CD14-positive monocyte (primary cell): Measurements from ENCODE around the gene ARHGEF33. TPM values are rescaled to one million over a fixed set of nuclear protein-coding genes. Genes with fewer than 3 reads are reported as not detected.

Source experiments
- DNase-seq, 3 donors: peaks; one replicate each; pipeline ENCODE4 v3.0.0-alpha.2; 2011 to 2022
- H2AFZ ChIP-seq: 2 replicates; pipeline ENCODE4 v1.6.0; 2012; ENCODE audit warnings: mild to moderate bottlenecking, low read depth, low read length, inconsistent platforms; ENCODE audit not compliant: insufficient read depth, poor library complexity, severe bottlenecking
- H3K27ac ChIP-seq, 2 donors: 1 replicate in 1 of 2; 2 replicates in 1 of 2; pipeline ENCODE4 v1.5.1; 2012 to 2013; ENCODE audit warnings: low read length in 2 of 2, control low read depth in 1 of 2, inconsistent platforms in 1 of 2, low read depth in 1 of 2, mild to moderate bottlenecking in 1 of 2
- H3K27me3 ChIP-seq, 2 donors: one replicate each; pipeline versions ENCODE4 v1.6.0 to v1.6.1; 2011 to 2013; ENCODE audit warnings: low read length in 2 of 2; ENCODE audit not compliant: control insufficient read depth in 2 of 2, insufficient read depth in 2 of 2
- H3K36me3 ChIP-seq, 2 donors: replicated peaks in 1 of 2; 1 replicate in 1 of 2; 2 replicates in 1 of 2; pipeline versions ENCODE4 v1.5.1 to v1.6.1; 2012 to 2013; ENCODE audit warnings: low read length in 2 of 2, control low read depth in 1 of 2, inconsistent platforms in 1 of 2, mild to moderate bottlenecking in 1 of 2; ENCODE audit not compliant: insufficient read depth in 2 of 2, control insufficient read depth in 1 of 2
- H3K4me1 ChIP-seq, 2 donors: 1 replicate in 1 of 2; 2 replicates in 1 of 2; pipeline versions ENCODE4 v1.5.1 to v1.6.1; 2012 to 2013; ENCODE audit warnings: low read length in 2 of 2, control low read depth in 1 of 2, inconsistent platforms in 1 of 2, mild to moderate bottlenecking in 1 of 2, moderate library complexity in 1 of 2; ENCODE audit not compliant: insufficient read depth in 2 of 2, control insufficient read depth in 1 of 2
- H3K4me2 ChIP-seq: replicated peaks from 2 replicates; pipeline ENCODE3; 2012; ENCODE audit warnings: low read length, moderate library complexity, mild to moderate bottlenecking; ENCODE audit not compliant: poor library complexity, severe bottlenecking; ENCODE audit errors: extremely low read depth
- H3K4me3 ChIP-seq, 3 experiments: fragments of 200-600 bp in 1 of 3; sonication (generic) in 1 of 3; replicated peaks in 1 of 3; 1 replicate in 2 of 3; 2 replicates in 1 of 3; pipeline ENCODE4 v1.5.1; 2011 to 2013; ENCODE audit warnings: low read length in 3 of 3, mild to moderate bottlenecking in 3 of 3, control low read depth in 2 of 3, low read depth in 2 of 3, inconsistent platforms in 1 of 3, moderate library complexity in 1 of 3
- H3K79me2 ChIP-seq: 2 replicates; pipeline ENCODE4 v1.6.0; 2012; ENCODE audit warnings: mild to moderate bottlenecking, control low read depth, inconsistent platforms, low read length, moderate library complexity; ENCODE audit not compliant: insufficient read depth
- H3K9ac ChIP-seq: 2 replicates; pipeline ENCODE4 v1.6.0; 2017; ENCODE audit warnings: low read length, mild to moderate bottlenecking; ENCODE audit not compliant: insufficient read depth, poor library complexity, severe bottlenecking
- H3K9me3 ChIP-seq, 2 donors: replicated peaks in 1 of 2; 1 replicate in 1 of 2; 2 replicates in 1 of 2; pipeline versions ENCODE4 v1.5.1 to v1.6.1; 2012 to 2013; ENCODE audit warnings: low read length in 2 of 2, control low read depth in 1 of 2; ENCODE audit not compliant: control insufficient read depth in 1 of 2, insufficient read depth in 1 of 2
- H4K20me1 ChIP-seq: 2 replicates; pipeline ENCODE4 v1.6.0; 2012; ENCODE audit warnings: mild to moderate bottlenecking, low read length, control low read depth, moderate library complexity; ENCODE audit not compliant: insufficient read depth
- H3K27ac Mint-ChIP-seq, 7 donors: one replicate each; pipeline ENCODE4 v1.8.0; 2020; ENCODE audit warnings: mild to moderate bottlenecking in 7 of 7, mixed read lengths in 7 of 7, moderate library complexity in 6 of 7, inconsistent platforms in 2 of 7
- H3K27me3 Mint-ChIP-seq, 3 donors: one replicate each; pipeline ENCODE4 v1.8.0; 2021 to 2022; ENCODE audit warnings: low read depth in 3 of 3, mild to moderate bottlenecking in 3 of 3, mixed read lengths in 3 of 3, moderate library complexity in 3 of 3, inconsistent platforms in 1 of 3
- H3K36me3 Mint-ChIP-seq, 2 donors: one replicate each; pipeline ENCODE4 v1.8.0; 2020; ENCODE audit warnings: mixed read lengths in 2 of 2, inconsistent platforms in 1 of 2, mild to moderate bottlenecking in 1 of 2
- H3K4me1 Mint-ChIP-seq: one replicate; pipeline ENCODE4 v1.8.0; 2020; ENCODE audit warnings: mild to moderate bottlenecking, mixed read lengths
- H3K4me3 Mint-ChIP-seq, 2 donors: one replicate each; pipeline ENCODE4 v1.8.0; 2020; ENCODE audit warnings: mild to moderate bottlenecking in 2 of 2, mixed read lengths in 2 of 2, moderate library complexity in 1 of 2
- H3K9me3 Mint-ChIP-seq, 7 donors: one replicate each; pipeline ENCODE4 v1.8.0; 2020 to 2022; ENCODE audit warnings: mixed read lengths in 7 of 7, mild to moderate bottlenecking in 6 of 7, moderate library complexity in 6 of 7, inconsistent platforms in 2 of 7
- intact Hi-C, 2 donors: fragments of 100-400 bp; cut with micrococcal nuclease; formaldehyde crosslinking; loops; one replicate each; pipeline versions ENCODE4 v1.15.0 to v1.15.1; 2023
- polyA plus RNA-seq, 3 donors: library from polyadenylated mRNA; depleted of rRNA in 1 of 3; unstranded in 2 of 3; stranded (reverse) in 1 of 3; fragments of 300-500 nt in 2 of 3; fragments of >200 nt in 1 of 3; fragmentation: Illumina TruSeq in 2 of 3; gene quantifications; 1 replicate in 2 of 3; 2 replicates in 1 of 3; pipeline ENCODE4 v1.2.3, GENCODE V29; 2012 to 2021
- TF ChIP-seq, protein P1 (sequence below): fragments of 200-600 bp; IDR thresholded peaks from one replicate; pipeline ENCODE4 v1.8.0; 2022; ENCODE audit warnings: antibody characterized with exemption, mild to moderate bottlenecking

ARHGEF33 gene
- polyA plus RNA-seq, 3 donors, result 0.33 TPM; not detected in 2

DNA sequence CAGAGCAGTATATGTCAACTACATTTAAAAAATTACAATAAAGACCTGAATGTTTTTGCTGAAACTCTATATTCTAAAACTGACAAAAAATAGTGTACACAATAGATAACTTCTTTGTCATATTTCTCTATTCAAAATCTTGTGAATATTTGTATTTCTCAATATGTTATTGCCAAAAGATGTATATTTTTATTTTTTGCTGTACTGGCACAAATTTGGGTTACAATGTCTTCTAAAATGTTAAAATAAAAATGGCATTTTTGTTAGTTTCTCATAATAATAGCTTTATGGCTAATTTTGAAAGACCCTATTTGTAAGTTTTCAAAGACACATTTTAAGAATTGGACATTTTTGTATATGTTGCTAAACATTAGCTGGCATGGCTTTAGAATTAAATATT, 630 bp upstream of the ARHGEF33 start:
- no peak overlapping the region for H3K27ac Mint-ChIP-seq
- TF ChIP-seq, protein P1, sequence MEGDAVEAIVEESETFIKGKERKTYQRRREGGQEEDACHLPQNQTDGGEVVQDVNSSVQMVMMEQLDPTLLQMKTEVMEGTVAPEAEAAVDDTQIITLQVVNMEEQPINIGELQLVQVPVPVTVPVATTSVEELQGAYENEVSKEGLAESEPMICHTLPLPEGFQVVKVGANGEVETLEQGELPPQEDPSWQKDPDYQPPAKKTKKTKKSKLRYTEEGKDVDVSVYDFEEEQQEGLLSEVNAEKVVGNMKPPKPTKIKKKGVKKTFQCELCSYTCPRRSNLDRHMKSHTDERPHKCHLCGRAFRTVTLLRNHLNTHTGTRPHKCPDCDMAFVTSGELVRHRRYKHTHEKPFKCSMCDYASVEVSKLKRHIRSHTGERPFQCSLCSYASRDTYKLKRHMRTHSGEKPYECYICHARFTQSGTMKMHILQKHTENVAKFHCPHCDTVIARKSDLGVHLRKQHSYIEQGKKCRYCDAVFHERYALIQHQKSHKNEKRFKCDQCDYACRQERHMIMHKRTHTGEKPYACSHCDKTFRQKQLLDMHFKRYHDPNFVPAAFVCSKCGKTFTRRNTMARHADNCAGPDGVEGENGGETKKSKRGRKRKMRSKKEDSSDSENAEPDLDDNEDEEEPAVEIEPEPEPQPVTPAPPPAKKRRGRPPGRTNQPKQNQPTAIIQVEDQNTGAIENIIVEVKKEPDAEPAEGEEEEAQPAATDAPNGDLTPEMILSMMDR, result no peak
- no peak overlapping the region for H2AFZ ChIP-seq
- no peak overlapping the region for H3K4me3 ChIP-seq
- no peak overlapping the region for H3K9ac ChIP-seq
- H3K79me2 ChIP-seq, result no peaks in the 10 kb centered on the region
- no peaks in the 10 kb centered on the region for H3K36me3 Mint-ChIP-seq
- no peak overlapping the region for H3K4me3 Mint-ChIP-seq
- H3K27me3 ChIP-seq, result no peaks in the 10 kb centered on the region
- H3K9me3 Mint-ChIP-seq, result peaks cover 0 to 3% (median 0%) of the 10 kb centered on the region in 7 donors
- no peak overlapping the region for H3K4me2 ChIP-seq
- H3K4me1 Mint-ChIP-seq, result peaks cover 6% of the 10 kb centered on the region
- DNase-seq, result no peak
- peaks cover 0 to 3% (median 0%) of the 10 kb centered on the region in 3 donors for H3K27me3 Mint-ChIP-seq
- H3K36me3 ChIP-seq, result no peaks in the 10 kb centered on the region
- no peaks in the 10 kb centered on the region for H3K9me3 ChIP-seq
- H4K20me1 ChIP-seq, result no peaks in the 10 kb centered on the region
- H3K27ac ChIP-seq, result no peak overlapping the region
- intact Hi-C loops, result no loop called here
- H3K4me1 ChIP-seq, result no peaks in the 10 kb centered on the region

DNA sequence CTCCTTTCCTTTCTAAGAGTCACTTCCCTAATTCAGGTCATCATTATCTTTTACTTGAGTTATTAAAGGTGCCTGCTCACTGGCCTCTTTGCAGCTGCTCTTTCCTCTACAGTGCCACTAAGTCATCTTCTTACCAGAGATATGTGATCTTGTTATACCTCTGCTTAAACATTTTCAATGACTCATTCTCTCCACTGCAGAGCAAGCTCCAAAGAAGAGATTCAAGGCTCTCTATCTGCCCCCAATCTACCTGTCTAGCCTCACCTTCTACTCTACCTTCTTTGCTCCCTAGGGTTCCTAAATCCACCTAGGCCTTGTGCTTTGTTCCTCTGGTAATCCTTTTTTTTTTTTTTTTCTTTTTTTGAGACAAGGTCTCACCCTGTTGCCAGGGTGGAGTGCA, 3.1 kb downstream of the ARHGEF33 start:
- intact Hi-C loops, result no loop called here
- no peaks in the 10 kb centered on the region for H3K36me3 Mint-ChIP-seq
- DNase-seq, result no peak
- no peaks in the 10 kb centered on the region for H3K36me3 ChIP-seq
- no peak overlapping the region for H3K27ac ChIP-seq
- no peaks in the 10 kb centered on the region for H4K20me1 ChIP-seq
- no peak overlapping the region for H3K4me2 ChIP-seq
- peaks cover 0 to 3% (median 0%) of the 10 kb centered on the region in 7 donors for H3K9me3 Mint-ChIP-seq
- no peaks in the 10 kb centered on the region for H3K9me3 ChIP-seq
- H3K4me1 Mint-ChIP-seq, result peaks cover 4% of the 10 kb centered on the region
- H3K4me3 Mint-ChIP-seq, result no peak overlapping the region
- H3K4me3 ChIP-seq, result no peak overlapping the region
- no peak overlapping the region for H3K9ac ChIP-seq
- H2AFZ ChIP-seq, result no peak overlapping the region
- TF ChIP-seq, protein P1, result no peak
- no peak overlapping the region for H3K27ac Mint-ChIP-seq
- no peaks in the 10 kb centered on the region for H3K27me3 ChIP-seq
- H3K27me3 Mint-ChIP-seq, result peaks cover 1 to 7% (median 3%) of the 10 kb centered on the region in 3 donors
- no peaks in the 10 kb centered on the region for H3K4me1 ChIP-seq
- H3K79me2 ChIP-seq, result no peaks in the 10 kb centered on the region
